ENCODE measurements around the gene KCTD4.
"Not testable (repeated sequence)": the region's sequence is repeated elsewhere in the genome, so short reads cannot be mapped to it uniquely, and the experiment has no call there.

Gene KCTD4

GRCh38 chr13:45215392-45216077, 14.7 kb upstream of the KCTD4 start:
- no peak for DNase-seq

GRCh38 chr13:45209229-45209628, 8.4 kb upstream of the KCTD4 start:
- no peak for DNase-seq

- DNase-seq: no peak
These were observed 7.3 kb upstream of the KCTD4 start for GRCh38 chr13:45208132-45208531.

- DNase-seq: peak; percentile 58
These were observed 6.5 kb upstream of the KCTD4 start for GRCh38 chr13:45207319-45207718.

GRCh38 chr13:45206340-45206739, 5.5 kb upstream of the KCTD4 start:
- DNase-seq: no peak

GRCh38 chr13:45205124-45205523, 4.3 kb upstream of the KCTD4 start:
- no peak for DNase-seq

- no peak for DNase-seq
These were observed 1.1 kb downstream of the KCTD4 start for GRCh38 chr13:45199711-45200110.

- no peak for DNase-seq
These were observed 1.9 kb downstream of the KCTD4 start for GRCh38 chr13:45198924-45199323.

GRCh38 chr13:45198041-45198440, 2.8 kb downstream of the KCTD4 start:
- DNase-seq: no peak

- no peak for DNase-seq
These were observed 4.2 kb downstream of the KCTD4 start for GRCh38 chr13:45196622-45197021.

GRCh38 chr13:45196096-45196495, 4.7 kb downstream of the KCTD4 start:
- no peak for DNase-seq

- DNase-seq: no peak
These were observed 5.4 kb downstream of the KCTD4 start for GRCh38 chr13:45195421-45195820.

GRCh38 chr13:45194081-45194939, 6.5 kb downstream of the KCTD4 start:
- DNase-seq: peak; percentile 10

GRCh38 chr13:45191874-45192273, 9.0 kb downstream of the KCTD4 start:
- DNase-seq: no peak

- DNase-seq: not testable (repeated sequence)
These were observed 11.3 kb downstream of the KCTD4 start for GRCh38 chr13:45189511-45189910.

GRCh38 chr13:45189077-45189476, 11.8 kb downstream of the KCTD4 start:
- DNase-seq: not testable (repeated sequence)

GRCh38 chr13:45185286-45185685, 15.6 kb downstream of the KCTD4 start:
- no peak for DNase-seq

- no peak for DNase-seq
These were observed 16.2 kb downstream of the KCTD4 start for GRCh38 chr13:45184693-45185092.

- no peak for DNase-seq
These were observed 19.9 kb downstream of the KCTD4 start for GRCh38 chr13:45180713-45181601.

GRCh38 chr13:45180303-45180702, 20.5 kb downstream of the KCTD4 start:
- DNase-seq: no peak

- no peak for DNase-seq
These were observed 21.4 kb downstream of the KCTD4 start for GRCh38 chr13:45179428-45179827.

- no peak for DNase-seq
These were observed 22.3 kb downstream of the KCTD4 start for GRCh38 chr13:45178349-45179162.
